OCI-LY7 (cell line): ENCODE data around the gene PPP6R3.

Source experiments
- EZH2phosphoT487 ChIP-seq: fragments of 200-600 bp; sonication (generic); IDR thresholded peaks from 2 replicates; pipeline ENCODE4 v1.6.1; 2018; ENCODE audit warnings: low read depth, borderline replicate concordance, mild to moderate bottlenecking, mixed run types, antibody characterized with exemption, low read length, moderate library complexity, mixed read lengths
- TF ChIP-seq, protein P1 (sequence below): fragments of 200-600 bp; sonication (generic); conservative IDR thresholded peaks from 2 replicates; pipeline ENCODE4 v1.5.1; 2014; ENCODE audit warnings: mild to moderate bottlenecking, antibody characterized with exemption, low read length, moderate library complexity, mixed read lengths

DNA sequence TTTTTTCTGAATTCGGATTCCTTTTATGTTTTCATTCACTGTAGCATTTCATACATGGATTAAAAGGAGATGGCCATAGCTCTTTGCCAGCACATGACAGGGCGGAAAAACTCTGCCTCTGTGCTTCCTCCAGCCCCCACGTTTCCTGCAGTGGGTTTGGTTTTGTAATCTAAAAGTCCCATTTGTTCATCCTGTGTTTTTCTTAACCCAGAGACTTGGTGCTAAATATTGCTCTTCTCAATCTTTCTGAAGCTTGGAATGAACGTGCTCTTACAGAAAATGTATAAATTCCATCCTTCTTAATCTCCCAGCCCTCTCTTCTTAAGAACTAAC, 89.9 kb downstream of the PPP6R3 start:
- TF ChIP-seq, protein P1, sequence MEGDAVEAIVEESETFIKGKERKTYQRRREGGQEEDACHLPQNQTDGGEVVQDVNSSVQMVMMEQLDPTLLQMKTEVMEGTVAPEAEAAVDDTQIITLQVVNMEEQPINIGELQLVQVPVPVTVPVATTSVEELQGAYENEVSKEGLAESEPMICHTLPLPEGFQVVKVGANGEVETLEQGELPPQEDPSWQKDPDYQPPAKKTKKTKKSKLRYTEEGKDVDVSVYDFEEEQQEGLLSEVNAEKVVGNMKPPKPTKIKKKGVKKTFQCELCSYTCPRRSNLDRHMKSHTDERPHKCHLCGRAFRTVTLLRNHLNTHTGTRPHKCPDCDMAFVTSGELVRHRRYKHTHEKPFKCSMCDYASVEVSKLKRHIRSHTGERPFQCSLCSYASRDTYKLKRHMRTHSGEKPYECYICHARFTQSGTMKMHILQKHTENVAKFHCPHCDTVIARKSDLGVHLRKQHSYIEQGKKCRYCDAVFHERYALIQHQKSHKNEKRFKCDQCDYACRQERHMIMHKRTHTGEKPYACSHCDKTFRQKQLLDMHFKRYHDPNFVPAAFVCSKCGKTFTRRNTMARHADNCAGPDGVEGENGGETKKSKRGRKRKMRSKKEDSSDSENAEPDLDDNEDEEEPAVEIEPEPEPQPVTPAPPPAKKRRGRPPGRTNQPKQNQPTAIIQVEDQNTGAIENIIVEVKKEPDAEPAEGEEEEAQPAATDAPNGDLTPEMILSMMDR = no peak
- TF ChIP-seq EZH2phosphoT487 = no peak
